NT2/D1 (cell line): ENCODE results near the gene BACE2.

Experiments
- SUZ12 ChIP-seq: IDR thresholded peaks from 2 replicates; pipeline ENCODE4 v1.6.1; 2011; ENCODE audit not compliant: insufficient read length, insufficient read depth; ENCODE audit errors: extremely low read depth
- YY1 ChIP-seq: IDR thresholded peaks from 2 replicates; pipeline ENCODE4 v1.6.1; 2011; ENCODE audit not compliant: insufficient read length, insufficient read depth
- ZNF274 ChIP-seq: IDR thresholded peaks from 2 replicates; pipeline ENCODE4 v1.6.1; 2011; ENCODE audit warnings: mild to moderate bottlenecking, low read depth, low read length

GRCh38 chr21:41302976-41303375 is 135.0 kb downstream of the BACE2 start:
- no peak for TF ChIP-seq ZNF274
- TF ChIP-seq SUZ12: no peak
- TF ChIP-seq YY1: no peak
